Nephron (organoid): ENCODE results near the gene GPR17.

Experiments
- H3K27ac Mint-ChIP-seq, 3 experiments: 2 replicates each; pipeline ENCODE4 v1.8.0; 2020; ENCODE audit warnings: mixed read lengths in 3 of 3, mild to moderate bottlenecking in 2 of 3, moderate library complexity in 1 of 3
- H3K27me3 Mint-ChIP-seq: 2 replicates; pipeline ENCODE4 v1.8.0; 2021; ENCODE audit warnings: low read depth, mild to moderate bottlenecking, moderate library complexity, mixed read lengths
- H3K36me3 Mint-ChIP-seq: 2 replicates; pipeline ENCODE4 v1.8.0; 2020; ENCODE audit warnings: low read depth, mixed read lengths
- H3K4me1 Mint-ChIP-seq: 2 replicates; pipeline ENCODE4 v1.8.0; 2020; ENCODE audit warnings: mixed read lengths
- H3K4me3 Mint-ChIP-seq, 3 experiments: 2 replicates each; pipeline ENCODE4 v1.8.0; 2020; ENCODE audit warnings: mild to moderate bottlenecking in 3 of 3, mixed read lengths in 3 of 3, moderate library complexity in 2 of 3
- H3K9me3 Mint-ChIP-seq: 2 replicates; pipeline ENCODE4 v1.8.0; 2020; ENCODE audit warnings: mixed read lengths
- CTCF ChIP-seq, 3 experiments: fragments of 200-600 bp; sonication (generic); IDR thresholded peaks; one replicate each; pipeline ENCODE4 v1.5.0; 2021; ENCODE audit warnings: antibody characterized with exemption in 3 of 3; ENCODE audit not compliant: unreplicated experiment in 3 of 3

GPR17 gene

GRCh38 chr2:127612111-127612822, 33.7 kb upstream of the GPR17 start:
- peaks cover 10% of the 10 kb centered on the region for H3K27me3 Mint-ChIP-seq
- H3K27ac Mint-ChIP-seq: no peak overlapping the region
- peaks cover 17% of the 10 kb centered on the region for H3K36me3 Mint-ChIP-seq
- no peak overlapping the region for H3K4me3 Mint-ChIP-seq
- H3K4me1 Mint-ChIP-seq: peaks cover 6% of the 10 kb centered on the region
- TF ChIP-seq CTCF (IDR thresholded peaks at IDR 0.05; ENCODE audit: unreplicated experiment in 3 of 3): no peak
- peaks cover 28% of the 10 kb centered on the region for H3K9me3 Mint-ChIP-seq

- Mint-ChIP-seq H3K27ac (no peak overlapping the region), H3K4me1 (peaks cover 6% of the 10 kb centered on the region), H3K27me3 (peaks cover 10% of the 10 kb centered on the region), H3K36me3 (peaks cover 22% of the 10 kb centered on the region), H3K9me3 (peaks cover 32% of the 10 kb centered on the region), H3K4me3 (no peak overlapping the region)
- no peak for TF ChIP-seq CTCF (IDR thresholded peaks at IDR 0.05; ENCODE audit: unreplicated experiment in 3 of 3)
These were observed 31.7 kb upstream of the GPR17 start for GRCh38 chr2:127614246-127614645.

GRCh38 chr2:127614731-127615130, 31.2 kb upstream of the GPR17 start:
- no peak overlapping the region for H3K4me3 Mint-ChIP-seq
- peaks cover 22% of the 10 kb centered on the region for H3K36me3 Mint-ChIP-seq
- no peak for TF ChIP-seq CTCF (IDR thresholded peaks at IDR 0.05; ENCODE audit: unreplicated experiment in 3 of 3)
- H3K9me3 Mint-ChIP-seq: peaks cover 32% of the 10 kb centered on the region
- H3K27ac Mint-ChIP-seq: no peak overlapping the region
- peaks cover 6% of the 10 kb centered on the region for H3K4me1 Mint-ChIP-seq
- peaks cover 10% of the 10 kb centered on the region for H3K27me3 Mint-ChIP-seq

- Mint-ChIP-seq H3K4me1 (peaks cover 6% of the 10 kb centered on the region), H3K27me3 (peaks cover 10% of the 10 kb centered on the region), H3K36me3 (peaks cover 22% of the 10 kb centered on the region)
These were observed 30.3 kb upstream of the GPR17 start for GRCh38 chr2:127615511-127616166.

GRCh38 chr2:127618551-127619202, 27.3 kb upstream of the GPR17 start:
- H3K36me3 Mint-ChIP-seq: peaks cover 17% of the 10 kb centered on the region
- no peak overlapping the region for H3K27ac Mint-ChIP-seq
- peaks cover 6% of the 10 kb centered on the region for H3K4me1 Mint-ChIP-seq
- H3K27me3 Mint-ChIP-seq: peaks cover 13% of the 10 kb centered on the region
- H3K9me3 Mint-ChIP-seq: peaks cover 15% of the 10 kb centered on the region
- TF ChIP-seq CTCF (IDR thresholded peaks at IDR 0.05; ENCODE audit: unreplicated experiment in 3 of 3): no peak
- H3K4me3 Mint-ChIP-seq: no peak overlapping the region

More at GRCh38 chr2:127615511-127616166, 30.3 kb upstream of the GPR17 start:
- H3K9me3 Mint-ChIP-seq: peaks cover 26% of the 10 kb centered on the region
- no peak overlapping the region for H3K4me3 Mint-ChIP-seq
- no peak overlapping the region for H3K27ac Mint-ChIP-seq
- no peak for TF ChIP-seq CTCF (IDR thresholded peaks at IDR 0.05; ENCODE audit: unreplicated experiment in 3 of 3)
